ENCODE data around the gene IL1RAPL1. TPM values are rescaled to one million over a fixed set of nuclear protein-coding genes. Genes with fewer than 3 reads are reported as not detected.

IL1RAPL1 gene
- total and polyA plus RNA-seq, 8 donors = 0.60 to 1.4 (median 0.95) TPM; not detected in 2

GRCh38 chrX:29237972-29238371 lies 650.7 kb downstream of the IL1RAPL1 start:
- ATAC-seq (no peak), DNase-seq (no peak)
- intact Hi-C loops (cut with DNase I) = no loop called here
- Histone ChIP-seq H3K4me3 (no peak overlapping the region), H3K9me3 (no peaks in the 10 kb centered on the region), H3K4me1 (no peaks in the 10 kb centered on the region), H3K27me3 (no peaks in the 10 kb centered on the region), H3K27ac (no peak overlapping the region), H3K36me3 (no peaks in the 10 kb centered on the region)
- TF ChIP-seq CTCF (IDR thresholded peaks at IDR 0.05) = no peak

DNA sequence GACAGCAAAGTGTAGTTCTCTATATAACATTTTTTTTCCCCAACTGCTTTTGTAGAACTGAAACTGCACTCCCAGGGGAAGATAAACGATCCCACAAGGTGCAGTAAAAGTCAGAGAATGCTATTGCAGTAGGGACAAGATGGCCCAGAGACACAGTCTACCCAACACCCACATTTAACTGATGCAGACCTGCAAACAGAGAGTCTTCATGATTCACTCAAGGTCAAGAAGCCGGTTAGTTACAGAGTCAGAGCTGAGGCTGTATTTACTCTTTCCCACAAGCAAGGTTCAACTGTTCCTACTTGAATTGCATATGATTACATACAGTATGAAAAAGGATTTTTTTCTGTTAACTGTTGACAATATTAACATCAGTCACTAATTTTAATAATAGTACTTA lies 654.6 kb downstream of the IL1RAPL1 start:
- Histone ChIP-seq H3K27me3 (no peaks in the 10 kb centered on the region), H3K36me3 (no peaks in the 10 kb centered on the region), H3K4me1 (no peaks in the 10 kb centered on the region), H3K9me3 (no peaks in the 10 kb centered on the region), H3K4me3 (no peak overlapping the region), H3K27ac (no peak overlapping the region)
- intact Hi-C loops (cut with DNase I) = no loop called here
- no peak for ATAC-seq
- no peak for TF ChIP-seq CTCF (IDR thresholded peaks at IDR 0.05)
- no peak for DNase-seq

DNA sequence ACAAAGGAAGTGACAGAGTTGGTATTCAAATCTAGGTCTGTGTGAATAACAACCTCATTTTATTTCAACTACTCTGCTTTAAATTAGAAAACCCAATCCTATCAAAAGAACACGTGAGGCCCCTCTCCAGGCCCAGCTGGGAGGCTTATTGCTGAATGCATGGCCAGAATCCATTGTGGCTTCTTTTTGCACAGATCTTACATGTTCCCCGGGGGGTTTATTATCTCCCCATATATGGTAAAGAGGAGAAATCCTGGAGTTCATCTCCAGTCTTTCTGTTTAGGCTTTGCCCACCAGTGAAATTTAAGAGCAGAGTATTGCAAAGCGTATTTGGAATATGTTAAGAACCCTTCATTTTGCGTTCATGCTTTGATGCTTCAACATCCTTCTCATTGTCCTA lies 655.6 kb downstream of the IL1RAPL1 start:
- no peak for TF ChIP-seq CTCF (IDR thresholded peaks at IDR 0.05)
- Histone ChIP-seq H3K4me1 (no peaks in the 10 kb centered on the region), H3K4me3 (no peak overlapping the region), H3K36me3 (no peaks in the 10 kb centered on the region), H3K27me3 (no peaks in the 10 kb centered on the region), H3K27ac (no peak overlapping the region), H3K9me3 (no peaks in the 10 kb centered on the region)
- intact Hi-C loops (cut with DNase I) = no loop called here
- DNase-seq (no peak), ATAC-seq (no peak)

- intact Hi-C loops (cut with DNase I) = no loop called here
- Histone ChIP-seq H3K36me3 (no peaks in the 10 kb centered on the region), H3K4me3 (no peak overlapping the region), H3K4me1 (no peaks in the 10 kb centered on the region), H3K27me3 (no peaks in the 10 kb centered on the region), H3K9me3 (no peaks in the 10 kb centered on the region), H3K27ac (no peak overlapping the region)
- TF ChIP-seq CTCF (IDR thresholded peaks at IDR 0.05) = no peak
- DNase-seq (no peak), ATAC-seq (no peak)
These were observed 656.7 kb downstream of the IL1RAPL1 start for GRCh38 chrX:29243942-29244341.

DNA sequence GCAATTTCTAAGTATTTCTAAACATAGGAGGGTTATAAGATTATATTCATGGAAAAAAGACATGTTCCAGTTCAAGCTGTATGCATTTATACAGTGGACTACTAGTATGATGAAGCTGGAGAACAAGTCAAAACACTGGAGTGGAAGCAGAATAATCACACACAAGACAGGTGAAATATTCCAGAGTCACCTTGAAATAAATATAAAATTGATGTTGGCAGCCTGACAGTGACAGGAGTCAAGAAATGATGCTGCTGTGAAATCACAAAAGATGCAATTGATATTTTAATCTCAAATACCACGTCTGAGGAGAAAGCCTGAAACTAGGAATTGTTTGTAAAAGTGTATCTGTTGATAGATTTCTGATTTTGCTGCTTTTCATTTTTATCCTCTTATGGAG lies 667.3 kb downstream of the IL1RAPL1 start:
- ATAC-seq = no peak
- intact Hi-C loops (cut with DNase I) = no loop called here
- no peaks in the 10 kb centered on the region for H3K9me3 ChIP-seq

More for the DNA sequence above, 667.3 kb downstream of the IL1RAPL1 start:
- no peaks in the 10 kb centered on the region for H3K36me3 ChIP-seq
- no peaks in the 10 kb centered on the region for H3K4me1 ChIP-seq
- no peak overlapping the region for H3K27ac ChIP-seq
- no peak overlapping the region for H3K4me3 ChIP-seq
- DNase-seq = no peak
- H3K27me3 ChIP-seq = no peaks in the 10 kb centered on the region
- no peak for TF ChIP-seq CTCF (IDR thresholded peaks at IDR 0.05)
